H1 (cell line): Measurements from ENCODE around the gene ZBTB7B. TPM values are rescaled to one million over a fixed set of nuclear protein-coding genes. Genes with fewer than 3 reads are reported as not detected.
A peak's percentile ranks its signal among the peaks of the same experiment; 100 is the strongest.

ENCODE experiments used
- KDM4A ChIP-seq: IDR thresholded peaks from one replicate; pipeline ENCODE4 v1.7.1; 2012; ENCODE audit warnings: low read depth, mild to moderate bottlenecking, moderate library complexity, low read length, inconsistent platforms; ENCODE audit not compliant: severe bottlenecking
- polyA plus RNA-seq, 7 experiments: library from polyadenylated mRNA; depleted of rRNA in 3 of 7; stranded (reverse) in 5 of 7; unstranded in 2 of 7; fragments of >200 nt in 5 of 7; fragments of 200-250 nt in 2 of 7; gene quantifications; 1 replicate in 5 of 7; 2 replicates in 1 of 7; 4 replicates in 1 of 7; pipeline versions ENCODE4 v1.2.1 to v1.2.3, GENCODE V29; 2011 to 2013; ENCODE audit warnings: missing spikeins in 2 of 7, mixed read lengths in 2 of 7
- total RNA-seq: library from RNA; stranded (reverse); fragmentation: NEBNext Ultra II Directional; extraction: Animal tissue kit (Norgen Biotek cat#: 25700); gene quantifications from 2 replicates; pipeline ENCODE4 v1.2.1, GENCODE V29; 2021

ZBTB7B gene
- total and polyA plus RNA-seq, 2 of the 8 experiments (the other 6 are each of a cell fraction or from before 2014, with no cell fraction given), result 24.5 to 36.9 TPM

DNA sequence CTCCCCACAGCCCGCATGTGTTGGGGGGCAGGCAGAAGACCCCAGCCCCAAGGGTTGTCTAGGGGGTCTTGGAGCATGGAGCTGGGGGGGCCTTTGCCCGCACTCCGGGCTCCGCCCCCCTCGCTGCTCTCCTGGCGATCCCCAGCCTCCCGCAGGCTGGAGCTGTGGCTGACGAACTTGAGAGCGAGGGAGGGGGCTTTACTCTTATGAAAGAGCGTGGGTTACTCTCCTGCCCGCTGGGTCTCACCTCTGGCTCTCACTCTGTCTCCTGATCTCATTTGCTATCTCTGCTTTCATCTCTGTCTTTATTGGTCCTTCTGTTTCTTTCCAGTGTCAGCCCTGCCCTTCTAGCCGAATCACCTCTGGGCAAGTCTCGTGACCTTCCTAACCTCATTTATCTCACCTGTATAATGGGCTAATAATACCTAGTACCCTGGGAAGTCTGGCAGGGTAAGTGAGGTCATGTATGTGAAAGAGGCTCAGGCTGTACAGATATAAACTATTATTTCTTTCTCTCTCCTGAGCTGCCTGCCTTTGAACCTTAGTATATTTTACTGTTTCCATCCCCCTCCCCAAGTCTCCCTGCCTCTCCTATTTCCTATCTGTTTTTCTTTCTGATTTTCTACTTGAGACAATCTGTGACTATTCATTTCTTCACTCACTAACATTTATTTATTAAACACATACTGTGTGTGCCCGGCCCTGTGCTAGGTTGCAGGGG, 61.7 kb downstream of the ZBTB7B start (continued):
- TF ChIP-seq KDM4A, result peak; percentile 51
